AG04450 (cell line): ENCODE data around the gene NTPCR. TPM values are rescaled to one million over a fixed set of nuclear protein-coding genes. Genes with fewer than 3 reads are reported as not detected.
"Not testable (repeated sequence)": the region's sequence is repeated elsewhere in the genome, so short reads cannot be mapped to it uniquely, and the experiment has no call there.

Source experiments
- CTCF ChIA-PET: fragments of 300-600, 350-600 bp; formaldehyde crosslinking; extraction: SDS; loops from one replicate; lab custom pipeline; 2022; ENCODE audit warnings: antibody characterized with exemption, inconsistent platforms; lab: Charles Lee
- POLR2A ChIA-PET: fragments of 350-600 bp; formaldehyde crosslinking; extraction: SDS; loops from one replicate; lab custom pipeline; 2021; ENCODE audit warnings: antibody characterized with exemption, inconsistent platforms; lab: Yijun Ruan, JAX
- DNase-seq: peaks from one replicate; pipeline ENCODE4 v3.0.0-alpha.2; 2011; ENCODE audit warnings: low read depth, low spot score
- H3K27ac ChIP-seq: one replicate; pipeline ENCODE4 v1.5.1; 2012; ENCODE audit warnings: low read depth, low read length, control low read depth
- H3K27me3 ChIP-seq: one replicate; pipeline ENCODE4 v1.6.0; 2012; ENCODE audit warnings: low read length; ENCODE audit not compliant: control insufficient read depth, insufficient read depth
- H3K4me3 ChIP-seq: 2 replicates; pipeline ENCODE4 v1.5.1; 2011; ENCODE audit warnings: mild to moderate bottlenecking, low read depth, low read length, control low read depth
- H3K9me3 ChIP-seq: 2 replicates; pipeline ENCODE4 v1.5.1; 2012; ENCODE audit warnings: low read length; ENCODE audit not compliant: control insufficient read depth, insufficient read depth
- CTCF ChIP-seq: IDR thresholded peaks from 2 replicates; pipeline ENCODE4 v1.5.1; 2011; ENCODE audit warnings: low read depth, low read length, control low read depth, inconsistent platforms
- polyA plus RNA-seq: library from polyadenylated mRNA; depleted of rRNA; stranded (reverse); fragments of >200 nt; gene quantifications from 2 replicates; pipeline ENCODE4 v1.2.3, GENCODE V29; 2011

NTPCR gene
- polyA plus RNA-seq, 1 experiment = 59.0 TPM

- ChIA-PET CTCF (interaction anchor here (0.6 kb wide), 1 partner anchor 18 kb away, joined by 3 read pairs; no protein-coding TSS in a partner anchor), POLR2A (no interaction called here)
- H3K27me3 ChIP-seq = no peaks in the 10 kb centered on the region
- H3K27ac ChIP-seq = no peak overlapping the region
- no peak for DNase-seq
- no peaks in the 10 kb centered on the region for H3K9me3 ChIP-seq
- no peak overlapping the region for H3K4me3 ChIP-seq
- no peak for TF ChIP-seq CTCF
These were observed 24.8 kb upstream of the NTPCR start for GRCh38 chr1:232925421-232926220.

- CTCF ChIA-PET, H3K9me3 ChIP-seq, H3K4me3 ChIP-seq, POLR2A ChIA-PET, H3K27ac ChIP-seq, H3K27me3 ChIP-seq, DNase-seq: not testable (repeated sequence)
These were observed 23.2 kb upstream of the NTPCR start for GRCh38 chr1:232927166-232927565.

GRCh38 chr1:232927830-232928505 is 22.4 kb upstream of the NTPCR start:
- Histone ChIP-seq H3K4me3 (no peak overlapping the region), H3K9me3 (no peaks in the 10 kb centered on the region), H3K27me3 (no peaks in the 10 kb centered on the region), H3K27ac (no peak overlapping the region)
- DNase-seq = no peak
- POLR2A ChIA-PET = no interaction called here
- CTCF ChIA-PET = interaction anchor here (0.8 kb wide), 1 partner anchor 213 kb away, joined by 3 read pairs; no protein-coding TSS in a partner anchor
- no peak for TF ChIP-seq CTCF

- CTCF ChIA-PET = no interaction called here
- no peak for TF ChIP-seq CTCF
- Histone ChIP-seq H3K4me3 (no peak overlapping the region), H3K27me3 (no peaks in the 10 kb centered on the region), H3K27ac (no peak overlapping the region), H3K9me3 (no peaks in the 10 kb centered on the region)
- DNase-seq = no peak
- POLR2A ChIA-PET = no interaction called here
These were observed 17.7 kb upstream of the NTPCR start for GRCh38 chr1:232932486-232933425.

GRCh38 chr1:232936941-232937340 is 13.5 kb upstream of the NTPCR start:
- H3K4me3 ChIP-seq = no peak overlapping the region
- no peaks in the 10 kb centered on the region for H3K9me3 ChIP-seq
- ChIA-PET POLR2A (no interaction called here), CTCF (no interaction called here)
- DNase-seq = no peak
- no peak overlapping the region for H3K27ac ChIP-seq
- no peak for TF ChIP-seq CTCF
- H3K27me3 ChIP-seq = no peaks in the 10 kb centered on the region
